ENCODE data around the gene RCOR1.

RCOR1 gene

DNA sequence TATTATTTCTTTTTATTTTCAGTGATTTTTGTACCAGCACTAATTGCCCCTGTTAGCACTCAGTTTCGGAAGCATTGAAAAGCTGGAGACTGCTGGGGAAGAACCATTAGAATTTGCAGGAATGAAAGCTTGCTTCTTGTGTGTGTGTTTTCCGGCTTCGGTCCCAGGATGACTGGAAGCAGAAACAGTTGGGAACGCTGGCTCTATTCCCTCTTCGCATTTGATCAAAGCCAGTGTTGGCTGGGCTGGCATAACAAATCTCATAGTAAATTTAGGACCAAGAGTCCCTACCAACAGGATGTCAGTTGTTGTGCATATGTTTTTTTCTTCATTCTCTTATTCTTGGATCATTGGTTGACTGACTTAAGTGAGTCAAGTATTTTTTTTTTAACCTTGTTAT, 131.2 kb downstream of the RCOR1 start:
- no peak for DNase-seq (ENCODE audit: low read depth)

DNA sequence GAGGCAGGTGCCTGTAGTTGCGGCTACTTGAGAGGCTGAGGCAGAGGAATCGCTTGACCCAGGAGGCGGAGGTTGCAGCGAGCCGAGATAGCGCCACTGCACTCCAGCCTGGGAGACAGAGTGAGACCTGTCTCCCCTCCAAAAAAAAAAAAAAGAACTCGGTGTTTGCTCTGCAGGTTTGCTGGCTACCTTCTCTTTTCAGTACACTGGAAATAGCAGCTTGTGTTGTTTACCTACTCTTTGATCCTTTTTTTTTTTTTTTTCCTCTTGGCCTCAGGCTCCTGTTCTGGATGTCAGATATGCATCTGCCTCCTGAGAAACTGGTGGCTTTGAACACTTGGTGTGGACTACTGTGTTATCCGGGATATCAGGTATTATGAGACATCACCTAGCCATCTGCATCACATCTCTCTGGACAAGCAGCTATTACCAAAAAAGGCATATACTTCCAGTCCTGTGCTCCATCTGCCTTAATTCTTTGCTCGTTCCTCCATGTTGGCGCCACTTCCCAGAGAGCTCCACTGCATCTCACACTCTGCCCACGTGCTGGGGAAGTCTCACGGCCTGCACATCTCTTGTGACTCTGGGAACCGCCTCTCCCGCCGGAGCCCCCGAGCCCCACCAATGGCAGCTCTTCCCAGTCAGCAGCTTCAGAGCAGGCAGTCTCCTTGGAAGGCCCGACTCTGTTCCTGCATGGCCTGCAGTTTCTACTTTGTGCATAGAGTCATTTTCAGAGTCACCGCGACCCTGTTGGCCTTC, 133.9 kb downstream of the RCOR1 start:
- no peak for DNase-seq (ENCODE audit: low read depth)

DNA sequence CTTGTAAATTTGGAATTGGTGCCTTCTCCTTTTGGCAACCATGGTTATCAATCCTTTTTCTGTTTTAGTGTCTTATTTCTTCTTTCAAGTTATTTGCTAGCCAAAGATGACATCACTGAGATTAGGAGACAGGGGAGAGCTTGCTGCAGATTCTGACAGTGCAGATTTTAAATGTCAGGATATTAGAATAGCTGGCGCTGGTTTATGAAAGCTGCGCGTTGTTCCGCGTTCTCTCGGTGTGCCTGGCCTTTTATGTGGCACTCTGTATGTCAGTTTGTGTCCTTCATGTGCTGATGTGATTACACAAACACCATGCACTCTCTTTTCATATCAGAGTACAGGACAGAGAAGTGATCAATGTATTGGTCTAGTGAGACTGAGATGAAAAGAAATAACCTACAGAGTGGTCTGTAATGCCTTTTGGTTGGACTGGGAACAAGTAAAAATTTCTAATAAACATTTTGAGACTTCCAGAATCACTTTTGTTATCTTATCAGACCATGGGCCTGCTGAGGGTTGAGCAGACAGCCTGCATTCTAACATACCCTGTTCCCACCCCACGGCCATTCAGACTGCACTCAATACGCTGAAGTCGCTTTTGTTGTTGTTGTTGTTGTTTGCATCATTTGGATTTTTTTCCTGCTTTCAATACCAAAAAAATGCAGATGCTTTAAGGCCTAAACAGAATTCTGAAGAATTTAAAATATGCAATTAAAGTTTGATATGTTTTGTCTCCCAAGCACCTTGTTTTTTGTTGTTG, 135.1 kb downstream of the RCOR1 start:
- no peak for DNase-seq (ENCODE audit: low read depth)

GRCh38 chr14:102728501-102728900, 136.1 kb downstream of the RCOR1 start:
- no peak for DNase-seq (ENCODE audit: low read depth)

DNA sequence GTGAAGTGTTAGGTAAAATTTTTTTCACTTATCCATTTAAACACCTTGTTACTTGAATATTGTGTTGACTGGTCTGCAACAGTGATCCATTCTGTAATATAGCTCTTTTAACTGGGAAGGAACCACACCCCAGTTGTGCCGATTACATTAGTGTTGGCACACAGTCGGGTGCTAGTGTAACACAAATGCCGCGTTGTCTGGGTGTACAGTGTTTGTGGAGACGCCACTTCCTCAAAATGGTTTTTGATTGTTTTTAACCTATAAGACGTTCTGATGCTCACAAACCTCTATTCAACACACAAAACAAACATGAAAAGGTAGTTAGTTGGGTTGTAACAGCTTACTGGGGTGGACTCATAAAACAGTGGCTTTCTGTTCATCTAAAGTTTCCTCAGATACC, 136.8 kb downstream of the RCOR1 start:
- DNase-seq (ENCODE audit: low read depth): no peak

GRCh38 chr14:102729825-102730224, 137.4 kb downstream of the RCOR1 start:
- DNase-seq (ENCODE audit: low read depth): no peak

DNA sequence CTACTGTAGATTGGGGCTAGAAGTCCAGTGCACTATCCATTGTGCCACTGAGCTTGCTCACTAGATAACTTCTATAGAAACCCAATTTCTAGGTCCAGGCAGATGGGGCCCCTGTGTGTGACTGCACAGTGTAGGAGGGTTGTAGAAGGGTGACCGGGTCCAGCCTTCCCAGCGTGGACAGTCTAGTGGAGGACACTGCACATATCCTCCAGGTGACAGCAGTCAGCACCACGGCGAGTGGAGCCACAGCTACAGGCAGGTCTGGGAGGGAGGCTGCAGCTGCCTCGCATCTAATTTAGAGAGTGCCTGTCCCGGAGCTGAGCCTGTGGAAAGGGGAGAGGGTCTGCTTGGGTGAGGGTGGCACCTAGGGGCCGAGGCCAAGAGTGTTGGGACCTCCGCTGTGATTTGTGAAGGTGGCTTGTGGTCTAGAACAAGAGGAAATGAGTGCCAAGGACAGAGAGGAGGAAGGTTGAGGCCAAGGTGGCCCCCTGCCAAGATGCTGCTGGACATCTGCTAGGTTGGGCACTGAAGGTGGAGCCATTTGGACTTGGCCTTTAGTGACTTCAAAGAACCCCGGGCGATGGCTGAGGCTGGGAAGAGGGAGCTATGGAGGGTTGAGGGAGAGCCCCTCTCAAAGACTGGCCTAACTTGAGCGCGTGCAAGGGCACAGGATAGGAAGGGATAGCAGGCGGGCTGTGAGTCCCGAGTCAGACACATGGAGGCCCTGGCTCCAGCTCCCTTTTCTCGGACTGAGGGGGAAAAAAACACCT, 138.8 kb downstream of the RCOR1 start:
- DNase-seq (ENCODE audit: low read depth): no peak

GRCh38 chr14:102731871-102732800, 139.7 kb downstream of the RCOR1 start:
- no peak for DNase-seq (ENCODE audit: low read depth)

GRCh38 chr14:102732924-102733323, 140.5 kb downstream of the RCOR1 start:
- no peak for DNase-seq (ENCODE audit: low read depth)

- DNase-seq (ENCODE audit: low read depth): no peak
Observed at GRCh38 chr14:102733326-102733725, 140.9 kb downstream of the RCOR1 start.

- no peak for DNase-seq (ENCODE audit: low read depth)
Observed at GRCh38 chr14:102734436-102734835, 142.0 kb downstream of the RCOR1 start.

DNA sequence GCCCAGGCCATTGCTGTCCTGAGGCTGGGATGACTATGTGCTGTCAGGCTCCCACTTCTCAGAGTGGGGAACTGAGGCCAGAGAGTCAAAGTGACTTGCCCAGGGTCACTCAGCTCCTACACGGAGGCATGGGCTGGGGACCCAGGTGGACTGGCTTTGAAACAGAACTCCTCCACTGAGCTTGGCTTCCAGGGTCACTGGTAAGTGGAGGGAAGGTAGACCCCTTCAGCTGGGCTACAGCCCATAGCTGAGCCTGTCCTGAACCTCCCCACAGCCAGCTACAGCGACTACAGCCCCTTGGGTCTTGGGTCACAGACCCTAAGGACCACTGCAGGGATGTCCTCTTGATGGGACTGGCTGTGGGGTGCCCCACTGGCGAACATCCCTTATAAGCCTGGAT, 144.5 kb downstream of the RCOR1 start:
- DNase-seq (ENCODE audit: low read depth): no peak

DNA sequence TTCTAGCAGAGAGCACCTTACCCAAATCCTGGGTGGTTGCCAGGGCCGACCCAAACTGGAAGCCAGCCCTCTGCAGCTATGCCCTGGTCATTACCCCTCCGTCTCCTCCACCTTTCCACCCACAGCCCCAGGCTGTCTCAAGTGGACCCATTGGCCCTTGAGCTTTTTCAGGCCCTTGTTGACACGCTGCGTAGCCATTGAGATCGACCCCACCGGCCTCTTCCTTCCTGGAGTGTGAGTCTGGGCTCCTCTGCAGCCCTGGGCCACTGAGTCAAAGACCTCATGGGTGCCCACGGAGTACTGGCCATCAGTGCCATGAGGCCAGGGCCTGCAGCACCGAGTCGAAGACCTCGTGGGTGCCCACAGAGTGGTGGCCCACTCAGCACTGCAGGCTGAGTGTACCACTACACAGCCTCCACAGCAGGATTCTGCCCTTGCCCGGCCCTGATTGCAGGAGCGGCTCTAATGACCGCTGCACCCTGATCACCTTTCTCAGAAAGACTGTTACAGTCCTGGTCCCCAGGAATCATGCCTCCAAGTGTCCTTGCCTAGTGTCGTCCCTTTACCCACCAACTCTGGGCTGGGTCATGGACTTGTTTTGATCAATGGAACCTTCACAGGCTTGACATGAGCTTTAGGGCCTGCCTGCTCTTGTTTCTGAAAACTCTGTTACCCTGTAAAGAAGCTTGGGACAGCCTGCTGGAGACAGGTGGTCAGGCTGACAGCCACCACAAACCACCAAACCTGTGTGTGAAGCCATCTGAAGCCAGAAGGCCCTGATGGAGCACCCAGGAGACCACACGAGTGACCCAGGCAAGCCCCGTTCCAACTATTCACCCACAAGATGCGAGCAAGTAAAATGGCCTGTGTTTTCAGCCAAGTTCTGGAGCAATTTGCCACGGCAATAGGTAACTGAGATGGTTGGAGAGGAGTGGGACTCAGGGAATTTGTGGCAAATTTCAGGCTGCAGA, 145.2 kb downstream of the RCOR1 start:
- no peak for DNase-seq (ENCODE audit: low read depth)

DNA sequence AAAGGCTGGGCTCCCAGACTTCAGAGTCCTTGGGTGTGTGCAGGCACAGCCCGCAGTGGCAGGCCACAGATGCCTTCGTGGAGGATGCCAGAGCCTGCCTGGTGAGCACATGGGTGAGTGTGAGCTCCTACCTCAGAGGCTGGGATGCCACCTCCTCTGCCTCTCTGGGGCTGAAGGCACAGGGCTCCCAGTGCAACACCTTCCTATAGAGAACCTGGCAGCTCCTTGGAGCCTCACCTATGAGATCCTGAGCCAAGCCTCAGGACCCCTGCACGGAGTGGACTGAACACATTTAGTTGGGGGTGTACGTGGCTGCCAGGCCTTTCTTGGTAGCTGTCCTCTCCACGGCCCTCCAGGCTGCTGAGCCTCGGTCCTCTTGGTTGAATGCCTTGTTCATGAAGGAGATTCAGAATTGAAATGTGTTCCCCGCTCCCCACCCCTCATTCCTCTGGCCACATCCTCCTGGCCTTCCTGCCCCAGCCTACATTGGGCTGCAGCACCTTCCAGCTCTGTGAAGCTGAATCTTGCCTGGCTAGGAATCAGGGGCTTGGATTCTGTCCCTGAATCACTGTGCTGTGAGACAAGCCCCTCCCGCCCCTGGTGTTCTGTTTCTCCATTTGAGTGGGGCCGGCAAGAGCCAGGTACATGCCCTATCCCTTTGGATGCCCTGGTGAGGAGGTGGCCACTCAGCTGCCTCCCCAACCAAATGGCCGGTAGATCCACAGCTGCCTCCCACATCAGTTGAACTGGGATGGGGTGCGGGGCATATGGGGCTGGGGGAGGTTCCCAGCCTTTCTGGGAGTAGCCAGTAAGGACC, 146.1 kb downstream of the RCOR1 start:
- DNase-seq (ENCODE audit: low read depth): no peak

DNA sequence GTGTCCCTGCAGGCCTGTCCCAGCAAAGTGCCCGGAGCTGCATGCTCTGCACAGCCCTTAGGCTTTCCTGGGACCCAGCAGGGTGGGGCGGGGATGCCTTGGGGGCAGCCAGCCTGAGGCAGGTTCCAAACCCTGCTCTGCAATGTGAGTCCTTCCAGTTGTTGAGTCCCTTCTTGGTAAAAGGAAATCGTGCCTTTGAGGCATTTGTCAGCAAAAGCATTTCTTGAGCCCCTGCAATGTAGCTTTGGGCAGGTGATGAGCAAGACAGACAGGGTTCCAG, 146.7 kb downstream of the RCOR1 start:
- DNase-seq (ENCODE audit: low read depth): no peak

GRCh38 chr14:102746634-102747438, 154.4 kb downstream of the RCOR1 start:
- DNase-seq (ENCODE audit: low read depth): no peak

DNA sequence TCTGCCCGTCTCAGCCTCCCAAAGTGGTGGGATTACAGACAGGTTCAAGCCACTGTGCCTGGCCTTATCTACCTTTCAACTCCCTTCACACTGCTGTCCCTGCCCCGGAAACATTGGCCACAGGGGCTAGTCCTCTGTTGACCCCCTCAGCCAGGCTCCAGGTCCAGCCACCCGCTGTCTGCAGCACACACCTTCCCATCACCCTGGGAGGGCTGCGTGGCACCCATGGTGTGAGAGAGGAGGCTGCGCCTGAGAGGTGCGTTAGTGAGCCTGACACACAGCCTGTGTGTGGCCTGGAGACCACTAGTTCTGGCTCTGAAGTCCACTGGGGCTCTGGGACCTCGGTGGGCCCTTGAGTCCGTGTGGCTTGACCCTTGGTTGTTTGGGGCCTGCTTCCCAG, 156.4 kb downstream of the RCOR1 start:
- no peak for DNase-seq (ENCODE audit: low read depth)

- no peak for DNase-seq (ENCODE audit: low read depth)
Observed at GRCh38 chr14:102749393-102750305, 157.2 kb downstream of the RCOR1 start.
